ENCODE data around the gene STAT5B.

The STAT5B gene

GRCh38 chr17:42169351-42169750 lies 106.8 kb downstream of the STAT5B start:
- DNase-seq, result no peak

DNA sequence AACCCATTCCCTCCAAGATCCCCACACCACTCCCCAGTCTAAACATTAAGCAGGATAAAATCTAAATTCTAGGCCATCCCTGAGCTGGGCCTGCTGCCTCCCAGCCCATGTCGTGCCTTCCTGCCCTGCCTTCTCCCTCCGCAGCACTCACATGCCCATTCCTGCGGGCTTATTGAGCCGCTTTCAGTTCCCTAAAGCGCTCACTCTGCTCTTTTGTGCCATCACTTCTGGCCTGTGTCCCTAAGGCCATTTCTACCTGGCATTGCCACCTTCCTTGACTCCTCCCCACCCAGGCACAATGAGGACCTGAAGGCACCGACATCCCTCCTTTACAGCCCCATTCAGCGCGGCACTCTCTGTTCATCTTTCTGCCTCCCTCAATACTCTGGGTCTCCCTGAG lies 108.4 kb downstream of the STAT5B start:
- DNase-seq, result no peak

DNA sequence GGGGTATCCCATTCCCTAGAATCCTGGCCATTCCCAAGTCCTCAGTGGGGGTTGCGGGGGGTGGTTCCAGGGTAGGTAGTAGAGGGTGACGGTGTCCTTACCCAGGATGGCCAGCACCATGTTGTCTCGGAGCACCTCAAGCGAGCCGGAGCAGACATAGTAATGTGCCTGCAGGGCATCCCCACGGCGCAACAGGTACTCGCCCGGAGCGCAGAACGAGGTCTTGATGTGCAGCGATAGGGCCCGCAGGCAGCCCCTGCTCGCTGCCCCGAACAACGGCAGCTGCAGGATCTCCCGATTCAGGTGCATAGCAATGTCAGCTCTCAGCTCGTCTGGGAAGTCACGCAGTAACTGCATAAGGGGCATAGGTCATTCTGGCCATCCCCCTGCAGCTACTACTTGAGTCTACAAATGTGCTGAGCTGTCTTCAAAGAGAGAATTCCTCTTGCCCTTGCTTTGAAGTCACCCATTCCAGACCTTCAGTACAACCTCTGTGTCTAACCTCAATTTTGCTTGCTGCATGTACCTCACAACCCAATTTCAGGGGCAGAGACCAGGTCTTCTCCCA lies 109.9 kb downstream of the STAT5B start:
- no peak for DNase-seq

- no peak for DNase-seq
Observed at GRCh38 chr17:42165751-42166150, 110.4 kb downstream of the STAT5B start.

- no peak for DNase-seq
Observed at GRCh38 chr17:42163696-42164407, 112.3 kb downstream of the STAT5B start.

GRCh38 chr17:42163113-42163512 lies 113.1 kb downstream of the STAT5B start:
- DNase-seq, result no peak

DNA sequence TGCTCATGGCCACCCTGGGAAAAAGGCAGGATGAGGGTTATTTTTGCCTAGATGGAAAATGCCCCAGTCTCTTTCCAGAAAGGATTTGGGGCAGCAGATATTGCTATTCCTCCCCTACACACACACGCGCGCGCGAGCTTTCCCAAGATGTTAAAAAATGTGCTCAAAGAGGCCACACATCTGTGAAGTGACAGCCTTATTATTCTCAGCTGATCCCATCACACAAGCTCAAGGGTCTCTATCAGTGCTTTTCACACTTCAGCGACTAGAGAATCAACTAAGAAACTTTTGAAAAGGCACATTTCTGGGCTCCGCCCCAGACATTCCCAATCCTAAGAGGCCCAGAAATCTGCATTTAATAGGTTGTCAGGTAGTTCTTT lies 115.7 kb downstream of the STAT5B start:
- DNase-seq, result no peak

GRCh38 chr17:42159796-42160530 lies 116.2 kb downstream of the STAT5B start:
- DNase-seq, result no peak

DNA sequence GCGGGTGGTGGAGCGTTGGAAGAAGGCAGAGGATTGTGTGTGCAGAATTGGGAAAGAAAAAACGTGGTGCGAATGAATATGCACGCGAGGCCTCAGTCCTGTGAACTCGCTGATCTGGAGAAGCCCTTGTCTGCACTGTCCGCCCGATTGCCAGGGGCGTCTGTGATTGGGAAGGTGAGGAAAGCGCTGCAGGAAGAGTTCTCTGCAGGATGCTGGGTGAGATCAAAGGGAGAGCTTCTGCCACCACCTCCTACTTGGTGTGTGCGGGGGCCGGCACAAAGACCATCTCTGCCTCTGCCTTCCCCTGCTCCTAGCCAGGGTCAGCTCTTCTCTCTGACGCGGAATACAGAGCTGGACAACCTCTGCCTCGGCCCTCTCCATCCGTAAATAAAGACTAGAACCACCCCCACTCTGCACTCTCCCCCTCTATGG lies 120.6 kb downstream of the STAT5B start:
- DNase-seq, result no peak

DNA sequence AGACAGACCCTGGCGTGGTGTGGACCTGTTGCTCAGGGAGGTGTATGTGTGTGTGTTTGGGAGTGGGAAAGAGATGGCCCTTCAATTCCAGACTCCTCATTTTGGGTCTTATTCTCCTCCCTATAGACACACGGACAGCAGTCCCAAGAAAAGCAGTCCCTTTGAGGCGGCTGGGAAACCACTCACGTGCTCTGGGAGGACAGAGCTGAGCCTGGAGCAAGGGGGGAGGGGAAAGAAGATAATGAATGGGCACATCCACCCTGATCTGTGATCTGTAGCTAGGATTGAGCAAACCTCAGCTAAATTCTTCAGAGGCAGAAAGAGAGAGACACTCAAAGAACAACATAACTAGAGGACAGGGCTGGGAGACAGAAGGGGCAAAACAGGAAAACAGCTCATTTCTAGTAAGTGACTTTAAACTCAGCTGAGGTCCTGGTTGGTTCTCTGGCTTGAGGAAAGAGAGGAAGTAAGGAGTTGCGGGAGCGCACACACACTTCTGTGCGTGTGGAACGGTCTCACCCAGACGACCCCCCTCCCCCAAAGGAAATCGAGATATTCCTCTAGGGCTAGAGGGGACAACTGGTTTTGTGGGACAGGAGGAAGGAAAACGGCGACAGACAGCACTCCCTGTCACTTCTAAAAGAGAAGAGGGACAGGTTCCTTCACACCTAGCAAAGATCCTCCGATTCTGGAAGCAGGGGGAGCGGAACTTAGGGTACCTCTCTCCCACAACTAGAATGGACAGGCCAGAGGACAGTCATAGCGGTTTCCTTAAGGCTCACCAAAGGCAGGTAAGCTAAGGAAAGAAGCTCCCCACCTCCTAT lies 122.1 kb downstream of the STAT5B start:
- no peak for DNase-seq

All from NCI-H1930 (cell line).